Progenitor cell of endocrine pancreas (in vitro differentiated cells): ENCODE measurements around the gene EML6. TPM values are rescaled to one million over a fixed set of nuclear protein-coding genes. Genes with fewer than 3 reads are reported as not detected.

Experiments
- DNase-seq: peaks from one replicate; pipeline ENCODE4 v3.0.0; 2021; ENCODE audit warnings: low spot score; ENCODE audit not compliant: unreplicated experiment
- H3K27ac Mint-ChIP-seq: 2 replicates; pipeline ENCODE4 v1.8.0; 2021; ENCODE audit warnings: mild to moderate bottlenecking, moderate library complexity, mixed read lengths
- H3K27me3 Mint-ChIP-seq: 2 replicates; pipeline ENCODE4 v1.8.0; 2021; ENCODE audit warnings: mixed read lengths
- H3K36me3 Mint-ChIP-seq: 2 replicates; pipeline ENCODE4 v1.8.0; 2022; ENCODE audit warnings: mixed read lengths; ENCODE audit not compliant: insufficient read depth
- H3K4me1 Mint-ChIP-seq: 2 replicates; pipeline ENCODE4 v1.8.0; 2021; ENCODE audit warnings: low read depth, mixed read lengths
- H3K4me3 Mint-ChIP-seq: 2 replicates; pipeline ENCODE4 v1.8.0; 2021; ENCODE audit warnings: low read depth, mild to moderate bottlenecking, moderate library complexity, mixed read lengths
- H3K9me3 Mint-ChIP-seq: 2 replicates; pipeline ENCODE4 v1.8.0; 2021; ENCODE audit warnings: low read depth, mixed read lengths
- CTCF ChIP-seq: fragments of 200-600 bp; sonication (generic); IDR thresholded peaks from one replicate; pipeline ENCODE4 v1.5.0; 2021; ENCODE audit warnings: antibody characterized with exemption, mild to moderate bottlenecking; ENCODE audit not compliant: unreplicated experiment
- total RNA-seq: library from RNA; stranded (reverse); gene quantifications from 2 replicates; pipeline ENCODE4 v1.2.1, GENCODE V29; 2021

The EML6 gene
- total RNA-seq, 1 donor from 2014 or later = 2.6 TPM

DNA sequence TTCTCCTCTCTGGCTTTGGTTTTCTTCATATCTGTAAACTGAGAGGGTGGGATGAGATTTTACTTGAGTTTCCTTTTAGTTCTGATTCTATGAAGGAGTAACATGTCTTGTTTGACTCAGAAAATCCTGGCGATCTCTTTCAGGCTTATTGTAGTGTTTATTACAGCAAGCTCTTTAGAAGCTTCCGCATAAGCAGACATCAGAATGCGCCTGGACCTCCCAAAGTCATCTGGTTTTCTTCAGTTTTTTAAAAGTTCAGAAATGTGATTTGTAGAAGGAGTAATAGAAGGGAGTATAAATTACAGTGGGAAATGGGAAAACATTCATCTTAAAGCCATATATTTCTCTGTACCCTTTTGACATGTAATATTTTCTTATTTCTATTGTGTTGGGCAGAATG is 68.4 kb downstream of the EML6 start:
- H3K9me3 Mint-ChIP-seq = no peaks in the 10 kb centered on the region
- H3K36me3 Mint-ChIP-seq = no peaks in the 10 kb centered on the region
- peaks cover 1% of the 10 kb centered on the region for H3K4me1 Mint-ChIP-seq
- TF ChIP-seq CTCF = no peak
- peaks cover 8% of the 10 kb centered on the region for H3K27me3 Mint-ChIP-seq
- no peak overlapping the region for H3K4me3 Mint-ChIP-seq
- DNase-seq = no peak
- H3K27ac Mint-ChIP-seq = no peak overlapping the region

- Mint-ChIP-seq H3K9me3 (no peaks in the 10 kb centered on the region), H3K36me3 (no peaks in the 10 kb centered on the region), H3K27ac (no peak overlapping the region), H3K4me3 (no peak overlapping the region), H3K4me1 (no peaks in the 10 kb centered on the region), H3K27me3 (peaks cover 6% of the 10 kb centered on the region)
- no peak for DNase-seq
- no peak for TF ChIP-seq CTCF
These were observed 73.8 kb downstream of the EML6 start for GRCh38 chr2:54797307-54797706.

DNA sequence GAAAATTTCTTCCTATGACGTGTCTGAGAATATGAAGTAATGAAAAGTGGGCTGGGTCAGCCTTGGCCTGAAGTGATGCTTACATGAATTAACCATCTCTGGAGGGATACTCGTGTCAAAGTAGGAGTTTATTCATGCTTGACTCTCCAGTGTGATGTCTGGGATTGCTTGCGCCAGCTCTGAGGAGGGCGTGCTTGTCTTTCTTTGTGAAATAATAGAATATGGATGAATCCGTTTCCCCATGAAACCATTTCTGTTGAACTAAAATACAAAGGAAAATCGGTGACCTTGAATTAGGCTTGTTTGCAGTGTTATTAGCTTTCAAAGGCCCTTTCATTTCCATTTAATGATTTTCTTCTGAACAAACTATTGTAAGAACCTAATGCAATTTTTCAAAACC is 77.9 kb downstream of the EML6 start:
- Mint-ChIP-seq H3K9me3 (no peaks in the 10 kb centered on the region), H3K36me3 (no peaks in the 10 kb centered on the region), H3K4me3 (no peak overlapping the region), H3K4me1 (no peaks in the 10 kb centered on the region), H3K27me3 (no peaks in the 10 kb centered on the region), H3K27ac (no peak overlapping the region)
- no peak for TF ChIP-seq CTCF
- DNase-seq = no peak

- Mint-ChIP-seq H3K4me1 (no peaks in the 10 kb centered on the region), H3K36me3 (no peaks in the 10 kb centered on the region), H3K27me3 (no peaks in the 10 kb centered on the region), H3K27ac (no peak overlapping the region), H3K4me3 (no peak overlapping the region), H3K9me3 (no peaks in the 10 kb centered on the region)
- DNase-seq = no peak
- TF ChIP-seq CTCF = no peak
These were observed 80.6 kb downstream of the EML6 start for GRCh38 chr2:54803783-54804751.

GRCh38 chr2:54805255-54805654 is 81.8 kb downstream of the EML6 start:
- Mint-ChIP-seq H3K36me3 (no peaks in the 10 kb centered on the region), H3K27ac (no peak overlapping the region), H3K27me3 (no peaks in the 10 kb centered on the region), H3K9me3 (no peaks in the 10 kb centered on the region), H3K4me3 (no peak overlapping the region), H3K4me1 (no peaks in the 10 kb centered on the region)
- DNase-seq = no peak
- no peak for TF ChIP-seq CTCF
